H9 (cell line): ENCODE measurements around the gene OR2H1. TPM values are rescaled to one million over a fixed set of nuclear protein-coding genes. Genes with fewer than 3 reads are reported as not detected.

Source experiments
- DNase-seq: peaks from one replicate; pipeline ENCODE4 v3.0.0-alpha.2; 2017
- H2AFZ ChIP-seq: one replicate; pipeline ENCODE4 v1.6.1; 2013; ENCODE audit warnings: mild to moderate bottlenecking, low read length, control low read depth, moderate library complexity
- H2AK5ac ChIP-seq: 2 replicates; pipeline ENCODE4 v1.6.1; 2013; ENCODE audit warnings: low read length, control low read depth, mixed read lengths; ENCODE audit not compliant: insufficient read length
- H2BK120ac ChIP-seq: one replicate; pipeline ENCODE4 v1.6.1; 2013; ENCODE audit warnings: low read depth, mild to moderate bottlenecking, low read length, control low read depth, inconsistent platforms; ENCODE audit not compliant: poor library complexity, severe bottlenecking
- H2BK12ac ChIP-seq: 2 replicates; pipeline ENCODE4 v1.6.1; 2013; ENCODE audit warnings: low read length, control low read depth, mixed read lengths, low read depth; ENCODE audit not compliant: insufficient read length
- H2BK15ac ChIP-seq: 2 replicates; pipeline ENCODE4 v1.6.1; 2013; ENCODE audit warnings: low read depth, low read length, control low read depth
- H2BK20ac ChIP-seq: one replicate; pipeline ENCODE4 v1.6.1; 2013; ENCODE audit warnings: low read depth, mild to moderate bottlenecking, low read length, control low read depth, inconsistent platforms; ENCODE audit not compliant: poor library complexity, severe bottlenecking
- H2BK5ac ChIP-seq: 2 replicates; pipeline ENCODE4 v1.6.1; 2013; ENCODE audit warnings: low read length, control low read depth, mixed read lengths; ENCODE audit not compliant: insufficient read length
- H3K14ac ChIP-seq: 2 replicates; pipeline ENCODE4 v1.6.1; 2013; ENCODE audit warnings: low read length, control low read depth; ENCODE audit not compliant: insufficient read depth
- H3K18ac ChIP-seq: 2 replicates; pipeline ENCODE4 v1.6.1; 2013; ENCODE audit warnings: low read depth, mild to moderate bottlenecking, mixed read lengths, low read length, control low read depth; ENCODE audit not compliant: insufficient read length
- H3K23ac ChIP-seq: 2 replicates; pipeline ENCODE4 v1.6.1; 2013; ENCODE audit warnings: low read length, control low read depth, mixed read lengths, low read depth; ENCODE audit not compliant: insufficient read length
- H3K23me2 ChIP-seq: 2 replicates; pipeline ENCODE4 v1.6.1; 2013; ENCODE audit warnings: low read depth, mild to moderate bottlenecking, mixed read lengths, low read length, control low read depth; ENCODE audit not compliant: insufficient read length, poor library complexity, severe bottlenecking
- H3K27ac ChIP-seq: 2 replicates; pipeline ENCODE4 v1.5.1; 2013; ENCODE audit warnings: low read length, control low read depth, mixed read lengths, low read depth; ENCODE audit not compliant: insufficient read length
- H3K27me3 ChIP-seq: 2 replicates; pipeline ENCODE4 v1.6.1; 2013; ENCODE audit warnings: low read length, control low read depth, inconsistent platforms; ENCODE audit not compliant: insufficient read depth
- H3K4ac ChIP-seq: 2 replicates; pipeline ENCODE4 v1.6.1; 2013; ENCODE audit warnings: low read depth, mild to moderate bottlenecking, control low read depth, inconsistent platforms, low read length, moderate library complexity
- H3K4me1 ChIP-seq: 2 replicates; pipeline ENCODE4 v1.6.1; 2013; ENCODE audit warnings: low read length, control low read depth, inconsistent platforms; ENCODE audit not compliant: insufficient read depth
- H3K4me2 ChIP-seq: 2 replicates; pipeline ENCODE4 v1.6.1; 2013; ENCODE audit warnings: low read length, control low read depth, mixed read lengths; ENCODE audit not compliant: insufficient read length, insufficient read depth
- H3K56ac ChIP-seq: 2 replicates; pipeline ENCODE4 v1.6.1; 2013; ENCODE audit warnings: low read depth, mild to moderate bottlenecking, mixed read lengths, low read length, control low read depth; ENCODE audit not compliant: insufficient read length
- H3K79me1 ChIP-seq: 2 replicates; pipeline ENCODE4 v1.6.1; 2013; ENCODE audit warnings: low read depth, mild to moderate bottlenecking, moderate library complexity, low read length, control low read depth, inconsistent platforms; ENCODE audit not compliant: insufficient read depth, poor library complexity, severe bottlenecking
- H3K79me2 ChIP-seq: 2 replicates; pipeline ENCODE4 v1.6.1; 2013; ENCODE audit warnings: low read length, control low read depth, inconsistent platforms; ENCODE audit not compliant: insufficient read depth
- H3K9ac ChIP-seq: 2 replicates; pipeline ENCODE4 v1.6.1; 2013; ENCODE audit warnings: low read length, control low read depth, mixed read lengths; ENCODE audit not compliant: insufficient read length; ENCODE audit errors: extremely low read depth
- H3K9me3 ChIP-seq: one replicate; pipeline ENCODE4 v1.6.1; 2013; ENCODE audit warnings: low read depth, low read length, inconsistent platforms; ENCODE audit not compliant: control insufficient read depth
- H3T11ph ChIP-seq: one replicate; pipeline ENCODE4 v1.6.1; 2013; ENCODE audit warnings: mild to moderate bottlenecking, low read length, control low read depth, inconsistent platforms
- H4K20me1 ChIP-seq: one replicate; pipeline ENCODE4 v1.6.1; 2013; ENCODE audit not compliant: control insufficient read depth, insufficient read length, insufficient read depth
- H4K5ac ChIP-seq: 2 replicates; pipeline ENCODE4 v1.6.1; 2013; ENCODE audit warnings: low read depth, mild to moderate bottlenecking, mixed read lengths, low read length, control low read depth; ENCODE audit not compliant: insufficient read length
- H4K8ac ChIP-seq: replicated peaks from 2 replicates; pipeline ENCODE4 v1.6.1; 2013; ENCODE audit warnings: low read length, control low read depth, mixed read lengths, low read depth; ENCODE audit not compliant: insufficient read length
- H4K91ac ChIP-seq: 2 replicates; pipeline ENCODE4 v1.6.1; 2013; ENCODE audit warnings: low read depth, mild to moderate bottlenecking, moderate library complexity, mixed read lengths, low read length, control low read depth; ENCODE audit not compliant: insufficient read length
- H3K27ac Mint-ChIP-seq, 3 experiments: 2 replicates in 2 of 3; 3 replicates in 1 of 3; pipeline ENCODE4 v1.8.0; 2020 to 2021; ENCODE audit warnings: mixed read lengths in 3 of 3, mild to moderate bottlenecking in 1 of 3, moderate library complexity in 1 of 3
- H3K27me3 Mint-ChIP-seq: 2 replicates; pipeline ENCODE4 v1.8.0; 2021; ENCODE audit warnings: low read depth, mild to moderate bottlenecking, moderate library complexity, mixed read lengths
- H3K36me3 Mint-ChIP-seq, 3 experiments: 2 replicates in 2 of 3; 3 replicates in 1 of 3; pipeline ENCODE4 v1.8.0; 2020 to 2021; ENCODE audit warnings: low read depth in 3 of 3, mixed read lengths in 3 of 3; ENCODE audit not compliant: insufficient read depth in 1 of 3
- H3K4me1 Mint-ChIP-seq, 2 experiments: 2 replicates each; pipeline ENCODE4 v1.8.0; 2020; ENCODE audit warnings: mixed read lengths in 2 of 2
- H3K4me3 Mint-ChIP-seq, 2 experiments: 2 replicates in 1 of 2; 3 replicates in 1 of 2; pipeline ENCODE4 v1.8.0; 2020 to 2021; ENCODE audit warnings: mild to moderate bottlenecking in 2 of 2, mixed read lengths in 2 of 2, moderate library complexity in 1 of 2
- H3K9me3 Mint-ChIP-seq, 2 experiments: 2 replicates in 1 of 2; 3 replicates in 1 of 2; pipeline ENCODE4 v1.8.0; 2020; ENCODE audit warnings: mild to moderate bottlenecking in 2 of 2, mixed read lengths in 2 of 2, moderate library complexity in 1 of 2
- CTCF ChIP-seq: fragments of 200-600 bp; sonication (generic); conservative IDR thresholded peaks from 3 replicates; pipeline ENCODE4 v1.8.0; 2021; ENCODE audit warnings: antibody characterized with exemption, mild to moderate bottlenecking
- WGBS: extraction: QIAGEN DNeasy Blood & Tissue Kit; methylation state at CpG from one replicate; pipeline ENCODE4 v1.1.7; 2013; ENCODE audit warnings: missing lambda C conversion rate, low lambda C conversion rate, mixed read lengths; ENCODE audit not compliant: insufficient read length; ENCODE audit errors: extremely low coverage; 5-methylcytosine and 5-hydroxymethylcytosine counted together
- total RNA-seq: library from RNA; stranded (reverse); gene quantifications from 2 replicates; pipeline ENCODE4 v1.2.1, GENCODE V29; 2021

Gene OR2H1
- total RNA-seq, 1 experiment from 2014 or later: not detected

GRCh38 chr6:29487660-29488059 lies 30.7 kb downstream of the OR2H1 start, which contains the start of gene MAS1L:
Gene MAS1L (minus strand): TSS chr6:29487956. CDS start chr6:29487902, 54 bp downstream.
- H3K27ac Mint-ChIP-seq: no peak within 1 kb of the TSS
- no peaks in the 10 kb centered on the region for H3K79me1 ChIP-seq
- no peaks in the 10 kb centered on the region for H4K20me1 ChIP-seq
- no peak within 1 kb of the TSS for H4K5ac ChIP-seq
- H3K4me1 Mint-ChIP-seq: no peaks in the 10 kb centered on the region
- no peak within 1 kb of the TSS for H2AK5ac ChIP-seq
- no peak within 1 kb of the TSS for H3K56ac ChIP-seq
- no peak for TF ChIP-seq CTCF
- no peak within 1 kb of the TSS for H3K18ac ChIP-seq
- H2BK120ac ChIP-seq: no peak within 1 kb of the TSS
- no peak within 1 kb of the TSS for H4K8ac ChIP-seq
- no peak within 1 kb of the TSS for H2BK20ac ChIP-seq
- peaks cover 0 to under 1% of the 10 kb centered on the region in 2 experiments; a peak in 2 of 5 replicates for H3K9me3 Mint-ChIP-seq
- H2BK5ac ChIP-seq: no peak within 1 kb of the TSS
- H3K9me3 ChIP-seq: no peaks in the 10 kb centered on the region
- no peaks in the 10 kb centered on the region for H3K79me2 ChIP-seq
- H3K23me2 ChIP-seq: no peaks in the 10 kb centered on the region
- no peaks in the 10 kb centered on the region for H3K4me1 ChIP-seq
- no peak within 1 kb of the TSS for H3K4me3 Mint-ChIP-seq
- no peak within 1 kb of the TSS for H4K91ac ChIP-seq
- no peak within 1 kb of the TSS for H3K27ac ChIP-seq
- no peak within 1 kb of the TSS for H3K4me2 ChIP-seq
- no peak within 1 kb of the TSS for H3K23ac ChIP-seq
- H3K36me3 Mint-ChIP-seq: no peaks in the 10 kb centered on the region
- H3K9ac ChIP-seq: no peak within 1 kb of the TSS
- H3K27me3 ChIP-seq: no peaks in the 10 kb centered on the region
- H2BK12ac ChIP-seq: no peak within 1 kb of the TSS
- no peak for DNase-seq
- H3T11ph ChIP-seq: no peak within 1 kb of the TSS
- no peak within 1 kb of the TSS for H3K14ac ChIP-seq
- H3K27me3 Mint-ChIP-seq: no peaks in the 10 kb centered on the region; the same call in 1 of the 2 replicates
- no peak within 1 kb of the TSS for H3K4ac ChIP-seq
- no peak within 1 kb of the TSS for H2AFZ ChIP-seq
- no CpG with 5 or more reads among the region's 2 CpGs for WGBS
- no peak within 1 kb of the TSS for H2BK15ac ChIP-seq
